ENCODE results near the gene ST6GALNAC1.

- TF ChIP-seq, protein P1, sequence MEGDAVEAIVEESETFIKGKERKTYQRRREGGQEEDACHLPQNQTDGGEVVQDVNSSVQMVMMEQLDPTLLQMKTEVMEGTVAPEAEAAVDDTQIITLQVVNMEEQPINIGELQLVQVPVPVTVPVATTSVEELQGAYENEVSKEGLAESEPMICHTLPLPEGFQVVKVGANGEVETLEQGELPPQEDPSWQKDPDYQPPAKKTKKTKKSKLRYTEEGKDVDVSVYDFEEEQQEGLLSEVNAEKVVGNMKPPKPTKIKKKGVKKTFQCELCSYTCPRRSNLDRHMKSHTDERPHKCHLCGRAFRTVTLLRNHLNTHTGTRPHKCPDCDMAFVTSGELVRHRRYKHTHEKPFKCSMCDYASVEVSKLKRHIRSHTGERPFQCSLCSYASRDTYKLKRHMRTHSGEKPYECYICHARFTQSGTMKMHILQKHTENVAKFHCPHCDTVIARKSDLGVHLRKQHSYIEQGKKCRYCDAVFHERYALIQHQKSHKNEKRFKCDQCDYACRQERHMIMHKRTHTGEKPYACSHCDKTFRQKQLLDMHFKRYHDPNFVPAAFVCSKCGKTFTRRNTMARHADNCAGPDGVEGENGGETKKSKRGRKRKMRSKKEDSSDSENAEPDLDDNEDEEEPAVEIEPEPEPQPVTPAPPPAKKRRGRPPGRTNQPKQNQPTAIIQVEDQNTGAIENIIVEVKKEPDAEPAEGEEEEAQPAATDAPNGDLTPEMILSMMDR (IDR thresholded peaks at IDR 0.05), result no peak
- TF ChIP-seq POLR2AphosphoS5 (IDR thresholded peaks at IDR 0.05; ENCODE audit: insufficient read depth in 1 of 2, low read depth in 1 of 2) (no peak), POLR2A (IDR thresholded peaks at IDR 0.05) (no peak)
Measured at GRCh38 chr17:76654408-76654807, 10.9 kb upstream of the ST6GALNAC1 start.

Data from vagina (tissue), 2 donors.